H1 (cell line): ENCODE data around the gene CXCR4. TPM values are rescaled to one million over a fixed set of nuclear protein-coding genes. Genes with fewer than 3 reads are reported as not detected.

Source experiments
- CTCF ChIA-PET: fragments of 300-600 bp; sonication (Branson Sonifier 250); formaldehyde crosslinking; loops from one replicate; lab custom pipeline; 2021; ENCODE audit not compliant: partially characterized antibody; lab: Charles Lee
- POLR2A ChIA-PET: fragments of 300-600 bp; sonication (Branson Sonifier 250); formaldehyde crosslinking; loops from one replicate; lab custom pipeline; 2021; ENCODE audit warnings: inconsistent platforms; ENCODE audit not compliant: partially characterized antibody; lab: Charles Lee
- DNase-seq, 2 experiments: peaks; one replicate each; pipeline versions ENCODE4 v3.0.0 to v3.0.0-alpha.2; 2010 to 2022; ENCODE audit warnings: low spot score in 2 of 2, low read depth in 1 of 2, mixed read lengths in 1 of 2
- FAIRE-seq: peaks from 2 replicates; lab custom pipeline; 2011; peaks lifted over from hg19 to GRCh38; lab: Jason Lieb, UNC
- H2AFZ ChIP-seq: 2 replicates; pipeline ENCODE4 v1.8.1; 2012; ENCODE audit warnings: low read length, inconsistent platforms
- H2AK5ac ChIP-seq: 2 replicates; pipeline ENCODE4 v1.6.1; 2013; ENCODE audit warnings: low read depth, low read length
- H2BK120ac ChIP-seq: replicated peaks from 2 replicates; pipeline ENCODE3; 2013; ENCODE audit warnings: low read depth, low read length, inconsistent platforms
- H2BK12ac ChIP-seq: 2 replicates; pipeline ENCODE4 v1.6.1; 2013; ENCODE audit warnings: low read depth, low read length
- H2BK15ac ChIP-seq: 2 replicates; pipeline ENCODE4 v1.6.1; 2013; ENCODE audit warnings: low read length
- H2BK20ac ChIP-seq: 2 replicates; pipeline ENCODE4 v1.6.1; 2013; ENCODE audit warnings: low read length
- H2BK5ac ChIP-seq: 2 replicates; pipeline ENCODE4 v1.6.1; 2013; ENCODE audit warnings: low read depth, low read length
- H3K14ac ChIP-seq: 2 replicates; pipeline ENCODE4 v1.6.1; 2013; ENCODE audit warnings: inconsistent platforms; ENCODE audit not compliant: insufficient read length
- H3K18ac ChIP-seq: 2 replicates; pipeline ENCODE4 v1.6.1; 2013; ENCODE audit warnings: low read length; ENCODE audit errors: extremely low read depth
- H3K23ac ChIP-seq: 2 replicates; pipeline ENCODE4 v1.6.1; 2013; ENCODE audit warnings: inconsistent platforms; ENCODE audit not compliant: insufficient read length
- H3K23me2 ChIP-seq: 2 replicates; pipeline ENCODE4 v1.6.1; 2013; ENCODE audit warnings: low read depth, low read length
- H3K27ac ChIP-seq: 2 replicates; pipeline ENCODE4 v1.6.1; 2011; ENCODE audit warnings: low read depth, low read length, inconsistent platforms
- H3K27me3 ChIP-seq, 4 experiments: replicated peaks in 1 of 4; 1 replicate in 1 of 4; 2 replicates in 3 of 4; pipeline versions ENCODE4 v1.6.1 to v1.8.1; 2011 to 2013; ENCODE audit warnings: low read length in 3 of 4, mild to moderate bottlenecking in 3 of 4, inconsistent platforms in 2 of 4, mixed read lengths in 2 of 4, moderate library complexity in 1 of 4; ENCODE audit not compliant: control insufficient read depth in 3 of 4, insufficient read depth in 3 of 4; ENCODE audit errors: extremely low read depth in 1 of 4
- H3K36me3 ChIP-seq, 4 experiments: 2 replicates each; pipeline versions ENCODE4 v1.6.1 to v1.8.1; 2011 to 2013; ENCODE audit warnings: mild to moderate bottlenecking in 4 of 4, low read length in 3 of 4, moderate library complexity in 2 of 4, control low read depth in 1 of 4, inconsistent platforms in 1 of 4; ENCODE audit not compliant: insufficient read depth in 4 of 4, control insufficient read depth in 2 of 4
- H3K4ac ChIP-seq: replicated peaks from 2 replicates; pipeline ENCODE3; 2013; ENCODE audit warnings: low read length, low read depth, mixed read lengths, inconsistent platforms; ENCODE audit not compliant: insufficient read length
- H3K4me1 ChIP-seq, 4 experiments: replicated peaks in 1 of 4; 1 replicate in 1 of 4; 2 replicates in 3 of 4; pipeline versions ENCODE4 v1.6.1 to v1.8.1; 2011 to 2013; ENCODE audit warnings: low read length in 3 of 4, inconsistent platforms in 2 of 4, mixed read lengths in 1 of 4; ENCODE audit not compliant: insufficient read depth in 4 of 4, control insufficient read depth in 3 of 4
- H3K4me2 ChIP-seq, 2 experiments: 2 replicates each; pipeline versions ENCODE4 v1.6.1 to v1.8.1; 2011 to 2013; ENCODE audit warnings: low read depth in 2 of 2, low read length in 2 of 2, control low read depth in 1 of 2, inconsistent platforms in 1 of 2, mild to moderate bottlenecking in 1 of 2; ENCODE audit not compliant: insufficient read depth in 1 of 2
- H3K4me3 ChIP-seq, 4 experiments: fragments of 200-600, 300-600 bp in 1 of 4; sonication (generic), shearing (Covaris generic), sonication (Bioruptor Twin) in 1 of 4; 2 replicates each; pipeline versions ENCODE4 v1.5.1 to v1.8.1; 2011 to 2016; ENCODE audit warnings: low read length in 4 of 4, low read depth in 3 of 4, control low read depth in 2 of 4, inconsistent platforms in 2 of 4, mild to moderate bottlenecking in 2 of 4, mixed read lengths in 1 of 4, moderate library complexity in 1 of 4; ENCODE audit not compliant: insufficient read depth in 2 of 4; ENCODE audit errors: extremely low read depth in 1 of 4
- H3K56ac ChIP-seq: replicated peaks from 2 replicates; pipeline ENCODE3; 2013; ENCODE audit warnings: low read depth, mild to moderate bottlenecking, mixed read lengths, low read length, inconsistent platforms; ENCODE audit not compliant: insufficient read length
- H3K79me1 ChIP-seq: 2 replicates; pipeline ENCODE4 v1.6.1; 2013; ENCODE audit warnings: low read depth, low read length, control low read depth
- H3K79me2 ChIP-seq, 2 experiments: 2 replicates each; pipeline versions ENCODE4 v1.6.1 to v1.8.1; 2012 to 2013; ENCODE audit warnings: low read length in 2 of 2, mild to moderate bottlenecking in 2 of 2, inconsistent platforms in 1 of 2; ENCODE audit not compliant: insufficient read depth in 2 of 2, control insufficient read depth in 1 of 2
- H3K9ac ChIP-seq, 4 experiments: replicated peaks in 1 of 4; 1 replicate in 1 of 4; 2 replicates in 3 of 4; pipeline versions ENCODE4 v1.6.1 to v1.8.1; 2011 to 2013; ENCODE audit warnings: low read depth in 3 of 4, low read length in 3 of 4, control low read depth in 2 of 4, mild to moderate bottlenecking in 2 of 4, moderate library complexity in 2 of 4, inconsistent platforms in 1 of 4; ENCODE audit errors: extremely low read depth in 1 of 4
- H3K9me3 ChIP-seq, 2 experiments: 2 replicates each; pipeline versions ENCODE4 v1.6.1 to v1.8.1; 2012 to 2013; ENCODE audit warnings: mild to moderate bottlenecking in 2 of 2, moderate library complexity in 2 of 2, control low read depth in 1 of 2, inconsistent platforms in 1 of 2, low read depth in 1 of 2, low read length in 1 of 2, mixed read lengths in 1 of 2; ENCODE audit not compliant: insufficient read depth in 2 of 2
- H4K20me1 ChIP-seq, 2 experiments: replicated peaks in 1 of 2; 2 replicates each; pipeline versions ENCODE3 to v1.8.1; 2011 to 2013; ENCODE audit warnings: inconsistent platforms in 2 of 2, low read length in 2 of 2, mild to moderate bottlenecking in 1 of 2; ENCODE audit not compliant: insufficient read depth in 2 of 2, control insufficient read depth in 1 of 2
- H4K5ac ChIP-seq: 2 replicates; pipeline ENCODE4 v1.6.1; 2013; ENCODE audit warnings: low read length, low read depth, mixed read lengths, inconsistent platforms; ENCODE audit not compliant: insufficient read length
- H4K8ac ChIP-seq: 2 replicates; pipeline ENCODE4 v1.8.0; 2013; ENCODE audit warnings: mild to moderate bottlenecking, moderate library complexity, low read length, inconsistent platforms; ENCODE audit not compliant: insufficient read depth; ENCODE audit errors: extremely low read depth
- H4K91ac ChIP-seq: replicated peaks from 2 replicates; pipeline ENCODE3; 2013; ENCODE audit warnings: low read length, mixed read lengths, inconsistent platforms; ENCODE audit not compliant: insufficient read length
- BACH1 ChIP-seq: IDR thresholded peaks from 2 replicates; pipeline ENCODE4 v1.6.1; 2012; ENCODE audit warnings: low read length, improper control_type of control experiment
- CBX5 ChIP-seq: fragments of 300-800, 300-1000 bp; sonication (generic); IDR thresholded peaks from 2 replicates; pipeline ENCODE4 v1.7.1; 2016; ENCODE audit warnings: antibody characterized with exemption, low read length, low read depth
- MAFK ChIP-seq: IDR thresholded peaks from 2 replicates; pipeline ENCODE4 v1.6.1; 2012; ENCODE audit warnings: low read depth, mild to moderate bottlenecking, improper control_type of control experiment, low read length
- WGBS, 2 experiments: shearing (Covaris generic) in 1 of 2; methylation state at CpG; one replicate each; pipeline versions ENCODE4 v1.1.6 to v1.1.7; 2013 to 2015; ENCODE audit warnings: low lambda C conversion rate in 2 of 2, mixed read lengths in 2 of 2, inconsistent platforms in 1 of 2, low coverage in 1 of 2, missing lambda C conversion rate in 1 of 2; ENCODE audit not compliant: insufficient replicate concordance in 2 of 2, insufficient coverage in 1 of 2, insufficient read length in 1 of 2; ENCODE audit errors: extremely low coverage in 1 of 2, missing lambda C conversion rate in 1 of 2; 5-methylcytosine and 5-hydroxymethylcytosine counted together
- polyA plus RNA-seq, 7 experiments: library from polyadenylated mRNA; depleted of rRNA in 3 of 7; stranded (reverse) in 5 of 7; unstranded in 2 of 7; fragments of >200 nt in 5 of 7; fragments of 200-250 nt in 2 of 7; gene quantifications; 1 replicate in 5 of 7; 2 replicates in 1 of 7; 4 replicates in 1 of 7; pipeline versions ENCODE4 v1.2.1 to v1.2.3, GENCODE V29; 2011 to 2013; ENCODE audit warnings: missing spikeins in 2 of 7, mixed read lengths in 2 of 7
- total RNA-seq: library from RNA; stranded (reverse); fragmentation: NEBNext Ultra II Directional; extraction: Animal tissue kit (Norgen Biotek cat#: 25700); gene quantifications from 2 replicates; pipeline ENCODE4 v1.2.1, GENCODE V29; 2021

The CXCR4 gene
- total and polyA plus RNA-seq, 2 of the 8 experiments (the other 6 are each of a cell fraction or from before 2014, with no cell fraction given), result 1.8 to 2.8 TPM

DNA sequence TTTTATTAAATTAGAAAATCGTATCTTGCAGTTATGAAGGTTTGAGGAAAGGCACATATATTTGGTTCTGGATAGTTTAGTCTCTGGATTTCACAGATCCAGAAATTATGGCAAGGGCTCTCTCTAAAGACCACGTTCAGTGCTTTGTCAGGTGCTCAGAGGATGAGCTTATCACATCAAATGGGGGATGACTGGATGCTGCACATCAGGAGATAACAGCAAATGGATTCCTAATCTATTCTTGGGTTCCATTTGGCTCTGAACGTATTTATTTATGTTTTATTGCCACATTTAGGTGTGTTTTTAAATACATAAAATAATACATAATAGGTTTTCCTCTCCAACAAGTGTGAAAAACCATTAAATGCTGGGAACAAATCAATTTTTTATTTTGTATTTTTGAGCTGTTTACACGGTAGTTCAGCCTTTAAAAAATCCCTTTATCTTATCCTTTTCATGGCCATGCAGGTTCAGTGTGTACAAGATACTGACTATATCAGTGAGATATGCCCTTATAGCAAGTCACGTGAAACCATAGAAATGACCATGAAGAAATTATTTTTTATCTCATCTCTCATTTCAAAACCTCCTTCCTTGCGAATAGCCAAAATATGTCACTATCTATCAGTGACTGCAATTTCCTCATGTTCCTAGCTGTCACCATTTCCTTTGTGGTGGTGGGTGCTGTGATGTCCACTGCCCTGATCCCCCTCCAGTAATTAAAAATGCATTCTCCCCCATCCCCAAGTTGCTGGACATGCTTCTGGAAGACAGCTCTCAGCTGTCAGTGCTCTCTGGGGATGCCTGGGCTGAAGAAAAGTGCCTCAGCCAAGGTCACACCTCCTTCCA is 25.9 kb upstream of the CXCR4 start:
- H3K18ac ChIP-seq, result no peak overlapping the region
- H3K27me3 ChIP-seq, result no peaks in the 10 kb centered on the region
- no peaks in the 10 kb centered on the region for H3K9me3 ChIP-seq
- no peak overlapping the region for H4K5ac ChIP-seq
- POLR2A ChIA-PET, result no interaction called here
- no peak overlapping the region for H2BK20ac ChIP-seq
- H3K27ac ChIP-seq, result no peak overlapping the region
- DNase-seq (no peak), FAIRE-seq (no peak)
- H3K79me2 ChIP-seq, result no peaks in the 10 kb centered on the region
- no peak overlapping the region for H3K9ac ChIP-seq
- no peak overlapping the region for H2BK5ac ChIP-seq
- H4K8ac ChIP-seq, result no peak overlapping the region
- H3K79me1 ChIP-seq, result no peaks in the 10 kb centered on the region
- H3K4me2 ChIP-seq, result no peak overlapping the region
- no peaks in the 10 kb centered on the region for H3K23me2 ChIP-seq
- no peak overlapping the region for H3K14ac ChIP-seq
- no peak overlapping the region for H2AK5ac ChIP-seq
- no peaks in the 10 kb centered on the region for H4K20me1 ChIP-seq
- H3K4me1 ChIP-seq, result no peaks in the 10 kb centered on the region; a peak in 2 of 7 replicates
- H4K91ac ChIP-seq, result no peak overlapping the region
- H3K23ac ChIP-seq, result no peak overlapping the region
- WGBS, 2 experiments, result 74% methylated on average over 6 of the region's 6 CpGs; no CpG with 5 or more reads in 1 of the 2 experiments
- no peak overlapping the region for H2AFZ ChIP-seq
- H2BK15ac ChIP-seq, result no peak overlapping the region
- no peaks in the 10 kb centered on the region for H3K36me3 ChIP-seq
- H3K4me3 ChIP-seq, result no peak overlapping the region
- H3K4ac ChIP-seq, result no peak overlapping the region
- no peak overlapping the region for H2BK120ac ChIP-seq
- H3K56ac ChIP-seq, result no peak overlapping the region
- no peak overlapping the region for H2BK12ac ChIP-seq
- CTCF ChIA-PET, result interaction anchor here (0.9 to 1.2 kb wide), 3 partner anchors 145 to 235 kb away, joined by 3 to 5 read pairs (median 3); no protein-coding TSS in a partner anchor
- no peak for TF ChIP-seq CBX5
- no peak for TF ChIP-seq BACH1
- no peak for TF ChIP-seq MAFK
